Measurements from ENCODE around the gene MINK1.
"Not testable (repeated sequence)": the region's sequence is repeated elsewhere in the genome, so short reads cannot be mapped to it uniquely, and the experiment has no call there.

Gene MINK1

GRCh38 chr17:4850246-4850645, 17.1 kb downstream of the MINK1 start:
- no peak for FAIRE-seq

- FAIRE-seq: no peak
These were observed 17.9 kb downstream of the MINK1 start for GRCh38 chr17:4851084-4851483.

- no peak for FAIRE-seq
These were observed 19.5 kb downstream of the MINK1 start for GRCh38 chr17:4852567-4853207.

GRCh38 chr17:4853208-4853671, 20.1 kb downstream of the MINK1 start:
- FAIRE-seq: no peak

GRCh38 chr17:4854111-4854681, 21.1 kb downstream of the MINK1 start:
- FAIRE-seq: no peak

- FAIRE-seq: no peak
These were observed 23.3 kb downstream of the MINK1 start for GRCh38 chr17:4856271-4856936.

- no peak for FAIRE-seq
These were observed 23.8 kb downstream of the MINK1 start for GRCh38 chr17:4856937-4857314.

GRCh38 chr17:4857347-4857746, 24.2 kb downstream of the MINK1 start:
- FAIRE-seq: not testable (repeated sequence)

- FAIRE-seq: no peak
These were observed 25.1 kb downstream of the MINK1 start for GRCh38 chr17:4858068-4858881.

- no peak for FAIRE-seq
These were observed 25.7 kb downstream of the MINK1 start for GRCh38 chr17:4858882-4859260.

- no peak for FAIRE-seq
These were observed 26.9 kb downstream of the MINK1 start for GRCh38 chr17:4859816-4860625.

GRCh38 chr17:4860651-4861050, 27.5 kb downstream of the MINK1 start:
- FAIRE-seq: no peak

GRCh38 chr17:4861052-4861451, 27.9 kb downstream of the MINK1 start:
- no peak for FAIRE-seq

GRCh38 chr17:4862720-4863119, 29.6 kb downstream of the MINK1 start:
- FAIRE-seq: no peak

GRCh38 chr17:4863321-4863720, 30.2 kb downstream of the MINK1 start:
- FAIRE-seq: no peak

GRCh38 chr17:4867535-4867934, 34.4 kb downstream of the MINK1 start:
- not testable (repeated sequence) for FAIRE-seq

- not testable (repeated sequence) for FAIRE-seq
These were observed 36.2 kb downstream of the MINK1 start for GRCh38 chr17:4869058-4869998.

- no peak for FAIRE-seq
These were observed 37.7 kb downstream of the MINK1 start for GRCh38 chr17:4870855-4871254.

GRCh38 chr17:4872786-4873185, 39.6 kb downstream of the MINK1 start:
- no peak for FAIRE-seq

GRCh38 chr17:4877089-4877488, 43.9 kb downstream of the MINK1 start:
- FAIRE-seq: no peak

- no peak for FAIRE-seq
These were observed 46.5 kb downstream of the MINK1 start for GRCh38 chr17:4879601-4880000.

Data from TTC549 (cell line).